MCF 10A (cell line): ENCODE data around the gene MOB2. TPM values are rescaled to one million over a fixed set of nuclear protein-coding genes. Genes with fewer than 3 reads are reported as not detected.

Source experiments
- BruUV-seq: library from RNA; stranded (reverse); fragments of 400-500 nt; replicated peaks from 2 replicates; lab custom pipeline; 2021; lab: Mats Ljungman, UMichigan
- CTCF ChIA-PET: fragments of 300-600 bp; sonication (Branson Sonifier 250); formaldehyde crosslinking; extraction: SDS; loops from one replicate; lab custom pipeline; 2021; ENCODE audit warnings: antibody characterized with exemption, inconsistent platforms; lab: Yijun Ruan, JAX
- POLR2A ChIA-PET: fragments of 300-600, 350-650 bp; sonication (Branson Sonifier 250); formaldehyde crosslinking; extraction: SDS; loops from one replicate; lab custom pipeline; 2020; ENCODE audit warnings: antibody characterized with exemption, inconsistent platforms; lab: Yijun Ruan, JAX
- DNase-seq: peaks from one replicate; pipeline ENCODE4 v3.0.0-alpha.2; 2018; ENCODE audit not compliant: unreplicated experiment
- H3K27ac Mint-ChIP-seq: one replicate; pipeline ENCODE4 v1.8.0; 2022; ENCODE audit warnings: mild to moderate bottlenecking, low read depth, mixed read lengths; ENCODE audit not compliant: unreplicated experiment
- H3K27me3 Mint-ChIP-seq: one replicate; pipeline ENCODE4 v1.8.0; 2022; ENCODE audit warnings: mixed read lengths; ENCODE audit not compliant: insufficient read depth, unreplicated experiment
- H3K36me3 Mint-ChIP-seq: one replicate; pipeline ENCODE4 v1.8.0; 2022; ENCODE audit warnings: mild to moderate bottlenecking, moderate library complexity, mixed read lengths; ENCODE audit not compliant: insufficient read depth, unreplicated experiment
- H3K4me1 Mint-ChIP-seq: one replicate; pipeline ENCODE4 v1.8.0; 2022; ENCODE audit warnings: mixed read lengths; ENCODE audit not compliant: insufficient read depth, unreplicated experiment
- H3K4me3 Mint-ChIP-seq: one replicate; pipeline ENCODE4 v1.8.0; 2022; ENCODE audit warnings: mild to moderate bottlenecking, moderate library complexity, mixed read lengths; ENCODE audit not compliant: unreplicated experiment
- H3K9me3 Mint-ChIP-seq: one replicate; pipeline ENCODE4 v1.8.0; 2022; ENCODE audit warnings: mixed read lengths; ENCODE audit not compliant: unreplicated experiment
- intact Hi-C: fragments of 100-400 bp; cut with micrococcal nuclease; formaldehyde crosslinking; loops from 2 replicates; pipeline ENCODE4 v1.14.1; 2022
- total RNA-seq: library from RNA; stranded (reverse); gene quantifications from 2 replicates; pipeline ENCODE4 v1.2.3, GENCODE V29; 2022
- TF ChIP-seq, protein P1 (sequence below): fragments of 200-600 bp; IDR thresholded peaks from one replicate; pipeline ENCODE4 v1.8.0; 2022; ENCODE audit warnings: antibody characterized with exemption, mild to moderate bottlenecking; ENCODE audit not compliant: unreplicated experiment

The MOB2 gene
- total RNA-seq, 1 experiment from 2014 or later = 20.2 TPM

DNA sequence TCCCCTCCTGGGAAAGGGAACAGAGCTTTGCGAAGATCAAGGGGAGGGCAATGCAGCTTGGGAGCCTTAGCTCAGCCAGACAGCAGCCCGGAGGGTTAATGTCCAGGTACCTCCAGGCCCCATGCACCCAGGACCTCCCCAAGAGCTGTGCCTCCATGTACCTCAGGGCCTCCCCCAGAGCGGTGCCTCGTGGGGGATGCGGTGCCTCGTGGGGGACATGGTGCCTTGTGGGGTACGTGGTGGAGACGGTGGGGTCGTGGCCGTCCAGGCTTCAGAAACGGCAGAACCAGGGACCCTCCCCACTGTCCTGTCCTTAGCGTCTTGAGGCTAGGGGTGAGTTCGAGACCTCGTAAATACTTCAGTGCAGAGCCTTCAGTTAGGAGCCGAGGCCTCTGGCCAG lies 63.6 kb downstream of the MOB2 start:
- CTCF ChIA-PET = interaction anchor here (0.5 kb wide), 1 partner anchor 83 kb away, joined by 4 read pairs; no protein-coding TSS in a partner anchor
- intact Hi-C loops = no loop called here
- BruUV-seq = no TSS peak

DNA sequence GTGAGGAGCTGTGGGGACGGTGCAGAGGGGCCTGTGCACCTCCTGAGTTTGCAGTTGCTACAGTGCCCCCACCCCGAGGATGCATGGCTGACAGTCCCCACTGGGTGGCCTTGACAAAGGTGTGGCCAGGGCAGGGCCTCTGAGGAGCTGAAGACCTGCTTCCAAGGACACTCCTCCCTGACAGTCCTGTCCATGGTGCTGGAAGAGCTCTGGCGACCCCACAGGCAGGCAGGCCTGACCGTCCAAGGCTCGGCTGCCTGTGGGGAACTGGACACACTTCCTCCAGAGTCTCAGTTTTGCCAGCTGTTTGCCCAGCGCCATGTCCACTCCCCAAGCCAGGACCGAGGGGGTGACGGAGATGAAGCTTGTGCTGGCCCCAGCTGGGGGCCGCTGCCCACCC lies 64.1 kb downstream of the MOB2 start:
- no peak for DNase-seq
- ChIA-PET POLR2A (no interaction called here), CTCF (no interaction called here)
- no peak overlapping the region for H3K4me3 Mint-ChIP-seq
- peaks cover 7% of the 10 kb centered on the region for H3K36me3 Mint-ChIP-seq
- intact Hi-C loops = no loop called here
- no peak overlapping the region for H3K27ac Mint-ChIP-seq
- H3K27me3 Mint-ChIP-seq = no peaks in the 10 kb centered on the region
- TF ChIP-seq, protein P1, sequence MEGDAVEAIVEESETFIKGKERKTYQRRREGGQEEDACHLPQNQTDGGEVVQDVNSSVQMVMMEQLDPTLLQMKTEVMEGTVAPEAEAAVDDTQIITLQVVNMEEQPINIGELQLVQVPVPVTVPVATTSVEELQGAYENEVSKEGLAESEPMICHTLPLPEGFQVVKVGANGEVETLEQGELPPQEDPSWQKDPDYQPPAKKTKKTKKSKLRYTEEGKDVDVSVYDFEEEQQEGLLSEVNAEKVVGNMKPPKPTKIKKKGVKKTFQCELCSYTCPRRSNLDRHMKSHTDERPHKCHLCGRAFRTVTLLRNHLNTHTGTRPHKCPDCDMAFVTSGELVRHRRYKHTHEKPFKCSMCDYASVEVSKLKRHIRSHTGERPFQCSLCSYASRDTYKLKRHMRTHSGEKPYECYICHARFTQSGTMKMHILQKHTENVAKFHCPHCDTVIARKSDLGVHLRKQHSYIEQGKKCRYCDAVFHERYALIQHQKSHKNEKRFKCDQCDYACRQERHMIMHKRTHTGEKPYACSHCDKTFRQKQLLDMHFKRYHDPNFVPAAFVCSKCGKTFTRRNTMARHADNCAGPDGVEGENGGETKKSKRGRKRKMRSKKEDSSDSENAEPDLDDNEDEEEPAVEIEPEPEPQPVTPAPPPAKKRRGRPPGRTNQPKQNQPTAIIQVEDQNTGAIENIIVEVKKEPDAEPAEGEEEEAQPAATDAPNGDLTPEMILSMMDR = no peak
- no TSS peak for BruUV-seq
- H3K9me3 Mint-ChIP-seq = no peaks in the 10 kb centered on the region
- H3K4me1 Mint-ChIP-seq = no peaks in the 10 kb centered on the region

More for the DNA sequence above, 63.6 kb downstream of the MOB2 start:
- TF ChIP-seq, protein P1 = no peak
- Mint-ChIP-seq H3K27ac (no peak overlapping the region), H3K9me3 (no peaks in the 10 kb centered on the region), H3K36me3 (peaks cover 7% of the 10 kb centered on the region), H3K4me3 (no peak overlapping the region), H3K27me3 (no peaks in the 10 kb centered on the region), H3K4me1 (no peaks in the 10 kb centered on the region)
- no peak for DNase-seq
- POLR2A ChIA-PET = no interaction called here

DNA sequence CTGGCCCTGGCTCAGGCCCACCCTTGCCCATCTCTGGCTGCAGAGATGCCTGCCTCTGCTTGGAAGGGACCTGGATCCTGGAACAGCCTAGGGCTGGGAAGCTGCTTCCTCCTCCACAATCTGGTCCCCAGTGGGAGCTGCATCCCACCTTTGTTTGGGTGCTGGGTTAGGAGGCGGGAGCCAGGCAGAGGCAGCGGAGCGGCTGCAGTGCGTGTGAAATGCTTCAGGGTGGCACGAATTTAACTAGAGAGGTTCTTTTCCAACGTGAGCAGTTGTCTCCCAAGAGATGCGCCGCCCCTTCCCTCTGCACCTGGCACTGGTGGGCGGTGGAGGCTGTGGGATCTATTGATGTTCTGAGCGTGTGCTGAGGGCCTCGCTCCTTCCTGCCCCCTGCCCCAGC lies 65.3 kb downstream of the MOB2 start:
- no peak for DNase-seq
- TF ChIP-seq, protein P1 = no peak
- intact Hi-C loops = no loop called here
- ChIA-PET POLR2A (no interaction called here), CTCF (no interaction called here)
- BruUV-seq = no TSS peak
- Mint-ChIP-seq H3K27me3 (no peaks in the 10 kb centered on the region), H3K27ac (no peak overlapping the region), H3K4me1 (no peaks in the 10 kb centered on the region), H3K4me3 (no peak overlapping the region), H3K9me3 (no peaks in the 10 kb centered on the region), H3K36me3 (peaks cover 7% of the 10 kb centered on the region)

DNA sequence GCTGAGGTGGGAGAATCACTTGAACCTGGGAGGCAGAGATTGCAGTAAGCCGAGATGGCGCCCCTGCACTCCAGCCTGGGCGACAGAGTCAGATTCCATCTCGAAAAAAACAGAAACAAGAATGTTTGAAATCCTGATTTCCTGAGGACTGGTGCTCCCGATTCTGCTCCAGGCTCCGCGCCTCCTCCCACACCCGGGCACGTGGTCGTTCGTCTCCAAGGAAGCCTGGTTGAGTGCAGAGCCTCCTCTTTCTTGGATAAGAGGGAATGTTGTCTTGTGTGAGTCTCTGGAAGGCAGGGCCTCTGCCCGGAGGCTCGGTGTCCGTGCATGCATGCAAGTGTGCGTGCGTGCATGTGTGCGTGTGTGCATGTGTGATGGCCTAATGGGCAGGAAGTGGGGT lies 66.8 kb downstream of the MOB2 start:
- DNase-seq = no peak
- H3K4me1 Mint-ChIP-seq = no peaks in the 10 kb centered on the region
- no peak overlapping the region for H3K27ac Mint-ChIP-seq
- no peak overlapping the region for H3K4me3 Mint-ChIP-seq
- no peaks in the 10 kb centered on the region for H3K27me3 Mint-ChIP-seq
- POLR2A ChIA-PET = interaction anchor here (0.6 kb wide), 1 partner anchor 22 kb away, joined by 3 read pairs; no protein-coding TSS in a partner anchor
- H3K36me3 Mint-ChIP-seq = peaks cover 7% of the 10 kb centered on the region
- TF ChIP-seq, protein P1 = no peak
- intact Hi-C loops = no loop called here
- CTCF ChIA-PET = interaction anchor here (0.6 kb wide), 1 partner anchor 62 kb away, joined by 3 read pairs; no protein-coding TSS in a partner anchor
- no peaks in the 10 kb centered on the region for H3K9me3 Mint-ChIP-seq
- BruUV-seq = no TSS peak

Other genes starting within 250 kb of the MOB2 start
- gene TOLLIP, start 177.1 kb downstream of the MOB2 start, total RNA-seq = 58.5 and 58.8 TPM in 2 replicates
- 0.34 and 0.44 TPM in 2 replicates for gene BRSK2, start 96.8 kb downstream of the MOB2 start, total RNA-seq
- 10.4 and 17.6 TPM in 2 replicates for gene DUSP8, start 85.5 kb upstream of the MOB2 start, total RNA-seq
- not detected in 2 replicates for gene KRTAP5-1, start 98.5 kb upstream of the MOB2 start, total RNA-seq
- not detected in 2 replicates for gene KRTAP5-2, start 111.5 kb upstream of the MOB2 start, total RNA-seq
- not detected in 2 replicates for gene KRTAP5-3, start 121.7 kb upstream of the MOB2 start, total RNA-seq
- not detected in 2 replicates for gene KRTAP5-4, start 135.4 kb upstream of the MOB2 start, total RNA-seq
- not detected in 2 replicates for gene KRTAP5-5, start 143.0 kb upstream of the MOB2 start, total RNA-seq
- gene KRTAP5-6, start 210.4 kb upstream of the MOB2 start, total RNA-seq = not detected in 2 replicates